Colonic mucosa (tissue), 4 donors: ENCODE data around the gene ADAMTSL1. TPM values are rescaled to one million over a fixed set of nuclear protein-coding genes. Genes with fewer than 3 reads are reported as not detected.

ENCODE experiments used
- DNase-seq: peaks from one replicate; pipeline ENCODE4 v3.0.0-alpha.2; 2020
- H3K27ac ChIP-seq: fragments of 200-600 bp; one replicate; pipeline ENCODE4 v1.8.0; 2021
- H3K27me3 ChIP-seq: fragments of 200-600 bp; one replicate; pipeline ENCODE4 v1.8.0; 2021
- H3K36me3 ChIP-seq: fragments of 200-600 bp; one replicate; pipeline ENCODE4 v1.8.0; 2021
- H3K4me1 ChIP-seq: fragments of 200-600 bp; one replicate; pipeline ENCODE4 v1.8.0; 2021; ENCODE audit warnings: mild to moderate bottlenecking
- H3K4me3 ChIP-seq: fragments of 200-600 bp; one replicate; pipeline ENCODE4 v1.8.0; 2021
- H3K9ac ChIP-seq, 2 donors: one replicate each; pipeline ENCODE4 v1.7.0; 2013; ENCODE audit warnings: control low read depth in 2 of 2, low read depth in 2 of 2, low read length in 2 of 2
- H3K9me3 ChIP-seq: fragments of 200-600 bp; one replicate; pipeline ENCODE4 v1.8.0; 2021
- CTCF ChIP-seq: fragments of 200-600 bp; IDR thresholded peaks from one replicate; pipeline ENCODE4 v1.8.0; 2022; ENCODE audit warnings: antibody characterized with exemption, mild to moderate bottlenecking
- intact Hi-C: fragments of 100-400 bp; cut with DNase I; formaldehyde crosslinking; loops from one replicate; pipeline ENCODE4 v1.14.1; 2022
- total RNA-seq, 2 donors: library from RNA; stranded (reverse); fragmentation: NEBNext Ultra II Directional in 1 of 2; extraction: Animal tissue kit (Norgen Biotek cat#: 25700) in 1 of 2; gene quantifications; one replicate each; pipeline ENCODE4 v1.2.1, GENCODE V29; 2021
- donor health status: healthy.
- donor health status: DM: no; HTN: no; CAD: no.
- donor health status: DM: no; HTN: no; CAD: no.

Gene ADAMTSL1
- total RNA-seq, 2 donors from 2014 or later: 10.2 to 14.7 TPM

DNA sequence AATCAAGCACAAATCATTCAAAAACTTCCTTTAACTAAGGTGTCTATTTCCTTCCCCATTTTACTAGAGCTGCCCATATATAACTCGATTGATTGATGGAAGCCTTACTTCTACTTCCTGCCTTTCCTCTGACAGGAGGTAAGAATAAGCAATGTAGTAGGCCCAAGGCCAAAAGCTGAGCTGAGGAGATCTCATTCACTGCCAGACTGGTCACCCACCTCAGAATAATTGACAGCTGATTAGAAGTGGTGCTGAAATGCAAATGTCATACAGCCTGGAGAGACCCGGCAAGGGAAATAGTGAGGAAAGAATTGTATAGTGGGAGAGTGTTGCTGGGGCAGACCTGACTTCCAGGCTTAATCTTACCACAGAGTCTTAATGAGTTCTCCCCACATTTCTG is 319.2 kb downstream of the ADAMTSL1 start:
- no peak overlapping the region for H3K27ac ChIP-seq
- H3K27me3 ChIP-seq: no peaks in the 10 kb centered on the region
- no peaks in the 10 kb centered on the region for H3K36me3 ChIP-seq
- H3K9me3 ChIP-seq: no peaks in the 10 kb centered on the region
- H3K4me3 ChIP-seq: no peak overlapping the region
- intact Hi-C loops: no loop called here
- no peak overlapping the region for H3K9ac ChIP-seq
- H3K4me1 ChIP-seq: no peaks in the 10 kb centered on the region
- no peak for TF ChIP-seq CTCF
- no peak for DNase-seq

- no peaks in the 10 kb centered on the region for H3K27me3 ChIP-seq
- H3K27ac ChIP-seq: no peak overlapping the region
- H3K36me3 ChIP-seq: no peaks in the 10 kb centered on the region
- H3K9ac ChIP-seq: no peak overlapping the region
- no peak for DNase-seq
- no peaks in the 10 kb centered on the region for H3K9me3 ChIP-seq
- no peak overlapping the region for H3K4me3 ChIP-seq
- no peaks in the 10 kb centered on the region for H3K4me1 ChIP-seq
- intact Hi-C loops: no loop called here
- no peak for TF ChIP-seq CTCF
These were observed 322.2 kb downstream of the ADAMTSL1 start for GRCh38 chr9:18795947-18796671.

DNA sequence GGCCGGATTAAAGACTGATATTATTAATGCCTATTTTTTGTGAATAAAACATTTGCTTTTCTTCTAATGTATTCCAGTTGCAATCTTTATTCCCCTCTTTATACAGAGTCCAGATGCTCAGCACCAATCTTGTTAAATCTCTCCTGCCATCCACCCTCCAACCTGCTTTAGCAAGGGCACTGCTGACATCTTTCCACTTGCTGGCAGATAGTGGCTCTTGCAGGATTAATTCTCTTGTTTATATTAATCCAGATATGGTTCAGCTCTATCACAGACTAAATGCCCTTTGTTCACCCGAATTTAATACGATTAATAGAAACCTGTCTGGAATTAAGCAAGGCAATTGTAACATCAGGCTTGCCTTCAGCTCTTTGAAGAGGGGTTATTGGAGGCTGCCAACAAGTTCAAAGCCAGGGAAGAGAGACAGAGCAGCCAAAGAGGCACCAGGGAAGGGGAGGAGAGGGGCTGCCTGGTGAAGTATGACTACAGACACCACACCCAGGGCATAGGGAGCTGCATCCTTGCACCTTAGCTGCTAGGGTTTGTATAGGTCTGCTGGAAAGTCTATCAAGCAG is 322.8 kb downstream of the ADAMTSL1 start:
- no peak overlapping the region for H3K4me3 ChIP-seq
- no peaks in the 10 kb centered on the region for H3K36me3 ChIP-seq
- no peaks in the 10 kb centered on the region for H3K4me1 ChIP-seq
- no peaks in the 10 kb centered on the region for H3K9me3 ChIP-seq
- intact Hi-C loops: no loop called here
- TF ChIP-seq CTCF: no peak
- H3K27me3 ChIP-seq: no peaks in the 10 kb centered on the region
- H3K27ac ChIP-seq: no peak overlapping the region
- no peak for DNase-seq
- H3K9ac ChIP-seq: no peak overlapping the region

DNA sequence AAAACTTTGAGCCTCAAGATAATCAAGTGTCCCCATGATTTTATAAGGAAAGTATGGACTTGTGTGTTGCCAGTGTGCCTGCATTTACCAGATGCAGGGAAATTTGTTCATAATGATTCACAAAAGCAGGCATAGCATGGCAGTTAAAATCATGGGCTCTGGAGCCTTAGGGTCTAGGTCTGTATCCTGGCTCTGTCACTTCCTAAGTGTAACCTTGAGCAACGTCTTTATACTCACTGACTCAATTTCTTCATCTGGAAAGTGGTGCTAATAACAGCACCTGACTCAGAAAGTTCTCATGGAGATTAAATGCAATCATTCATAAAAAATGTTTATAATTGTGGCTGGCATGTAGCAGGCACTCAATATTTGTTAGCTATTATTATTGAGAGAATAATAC is 324.2 kb downstream of the ADAMTSL1 start:
- Histone ChIP-seq H3K9me3 (no peaks in the 10 kb centered on the region), H3K9ac (no peak overlapping the region), H3K4me1 (no peaks in the 10 kb centered on the region), H3K36me3 (no peaks in the 10 kb centered on the region), H3K27me3 (no peaks in the 10 kb centered on the region), H3K27ac (no peak overlapping the region), H3K4me3 (no peak overlapping the region)
- intact Hi-C loops: no loop called here
- no peak for DNase-seq
- no peak for TF ChIP-seq CTCF

DNA sequence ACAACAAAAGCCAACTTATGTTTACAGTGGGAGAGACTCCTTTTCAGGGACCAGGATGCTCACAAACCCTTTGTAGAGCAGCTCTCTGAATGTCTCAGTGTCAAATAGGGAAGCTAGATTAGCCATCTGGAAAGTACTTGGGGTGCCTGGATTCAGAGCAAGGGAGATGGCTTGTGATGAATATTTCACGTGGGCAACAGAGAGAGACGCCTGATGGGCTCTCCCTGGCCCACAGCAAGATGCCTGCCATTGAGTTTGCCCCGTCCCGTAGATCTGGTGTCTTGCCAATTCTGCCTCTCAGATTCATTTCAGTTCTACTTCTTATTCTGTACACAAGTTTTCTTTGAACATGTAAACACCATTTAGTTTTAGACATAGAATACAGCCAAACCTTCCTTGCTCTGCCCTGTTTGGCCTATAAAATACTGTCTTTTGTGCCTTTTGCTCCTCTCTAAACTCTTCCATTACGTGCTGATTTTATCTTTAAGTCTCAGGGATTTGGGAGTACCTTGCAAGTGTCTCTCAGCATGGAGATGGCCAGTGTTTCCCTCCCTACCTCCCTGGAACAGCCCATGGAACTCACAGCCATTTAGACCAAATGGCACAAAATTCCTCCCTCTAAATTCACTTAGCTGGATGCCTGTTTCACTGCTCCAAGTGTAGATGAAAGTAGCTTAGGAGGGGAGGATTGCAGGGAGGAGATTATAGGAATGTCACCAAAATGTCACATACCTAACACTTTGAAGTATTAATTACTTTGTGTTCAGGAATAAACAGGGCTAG is 324.7 kb downstream of the ADAMTSL1 start:
- no peak for TF ChIP-seq CTCF
- no peaks in the 10 kb centered on the region for H3K9me3 ChIP-seq
- H3K4me3 ChIP-seq: no peak overlapping the region
- no peak overlapping the region for H3K27ac ChIP-seq
- intact Hi-C loops: no loop called here
- no peaks in the 10 kb centered on the region for H3K27me3 ChIP-seq
- no peaks in the 10 kb centered on the region for H3K4me1 ChIP-seq
- H3K36me3 ChIP-seq: no peaks in the 10 kb centered on the region
- H3K9ac ChIP-seq: no peak overlapping the region
- DNase-seq: no peak
